GM12878 (cell line): ENCODE measurements around the gene KRTAP10-1.

Experiments
- BHLHE40 ChIP-seq, 2 experiments: fragments of 450-650 bp in 1 of 2; IDR thresholded peaks; 2 replicates each; pipeline ENCODE4 v1.6.1; 2011 to 2017; ENCODE audit warnings: low read depth in 2 of 2, borderline replicate concordance in 1 of 2, improper control_type of control experiment in 1 of 2, low read length in 1 of 2, mild to moderate bottlenecking in 1 of 2
- CBFB ChIP-seq: IDR thresholded peaks from 2 replicates; pipeline ENCODE4 v1.6.1; 2016; ENCODE audit warnings: antibody characterized with exemption, low read depth
- CHD2 ChIP-seq: IDR thresholded peaks from 2 replicates; pipeline ENCODE4 v1.6.1; 2011; ENCODE audit warnings: low read depth, low read length, improper control_type of control experiment, borderline replicate concordance
- JUND ChIP-seq: IDR thresholded peaks from 2 replicates; pipeline ENCODE4 v1.6.1; 2012; ENCODE audit warnings: low read depth, mild to moderate bottlenecking, low read length, improper control_type of control experiment, moderate library complexity
- KDM1A ChIP-seq: fragments of 200-600 bp; sonication (generic); IDR thresholded peaks from 2 replicates; pipeline ENCODE4 v1.6.1; 2016; ENCODE audit warnings: borderline replicate concordance
- NRF1 ChIP-seq: conservative IDR thresholded peaks from 2 replicates; pipeline ENCODE4 v1.6.1; 2011; ENCODE audit warnings: mild to moderate bottlenecking, low read depth, low read length, improper control_type of control experiment
- PBX3 ChIP-seq: IDR thresholded peaks from 2 replicates; pipeline ENCODE4 v1.6.1; 2011; ENCODE audit warnings: mild to moderate bottlenecking, low read depth, low read length, moderate library complexity; ENCODE audit not compliant: insufficient replicate concordance
- PKNOX1 ChIP-seq: fragments of 450-650 bp; IDR thresholded peaks from 2 replicates; pipeline ENCODE4 v1.6.1; 2016; ENCODE audit warnings: mild to moderate bottlenecking
- POLR2AphosphoS5 ChIP-seq: IDR thresholded peaks from 2 replicates; pipeline ENCODE4 v1.6.1; 2011; ENCODE audit warnings: mild to moderate bottlenecking, low read length, inconsistent platforms
- TF ChIP-seq, protein P1 (sequence below): fragments of 450-650 bp; IDR thresholded peaks from 2 replicates; pipeline ENCODE4 v1.6.1; 2018; ENCODE audit warnings: mild to moderate bottlenecking, low read depth, moderate library complexity; ENCODE audit not compliant: partially characterized antibody

DNA sequence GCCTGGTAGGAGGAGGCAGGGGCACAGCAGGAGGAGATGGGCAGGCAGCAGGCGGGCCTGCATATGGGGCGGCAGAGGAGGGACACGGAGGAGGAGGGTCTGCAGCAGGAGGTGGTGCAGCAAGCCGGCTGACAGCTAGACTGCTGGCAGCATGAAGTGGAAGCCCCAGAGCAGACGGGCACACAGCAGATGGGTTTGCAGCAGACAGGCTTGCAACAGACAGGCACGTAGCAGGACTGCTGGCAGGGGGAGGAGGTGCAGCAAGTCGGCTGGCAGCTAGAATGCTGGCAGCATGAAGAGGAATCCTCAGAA, 39.8 kb upstream of the KRTAP10-1 start:
- no peak for TF ChIP-seq NRF1
- no peak for TF ChIP-seq KDM1A
- no peak for TF ChIP-seq PBX3
- no peak for TF ChIP-seq CBFB
- no peak for TF ChIP-seq JUND
- no peak for TF ChIP-seq CHD2
- TF ChIP-seq PKNOX1: no peak
- no peak for TF ChIP-seq BHLHE40 (IDR thresholded peaks at IDR 0.05; ENCODE audit: borderline replicate concordance in 1 of 2, low read depth in 2 of 2, low read length in 1 of 2)
- no peak for TF ChIP-seq POLR2AphosphoS5
- TF ChIP-seq, protein P1, sequence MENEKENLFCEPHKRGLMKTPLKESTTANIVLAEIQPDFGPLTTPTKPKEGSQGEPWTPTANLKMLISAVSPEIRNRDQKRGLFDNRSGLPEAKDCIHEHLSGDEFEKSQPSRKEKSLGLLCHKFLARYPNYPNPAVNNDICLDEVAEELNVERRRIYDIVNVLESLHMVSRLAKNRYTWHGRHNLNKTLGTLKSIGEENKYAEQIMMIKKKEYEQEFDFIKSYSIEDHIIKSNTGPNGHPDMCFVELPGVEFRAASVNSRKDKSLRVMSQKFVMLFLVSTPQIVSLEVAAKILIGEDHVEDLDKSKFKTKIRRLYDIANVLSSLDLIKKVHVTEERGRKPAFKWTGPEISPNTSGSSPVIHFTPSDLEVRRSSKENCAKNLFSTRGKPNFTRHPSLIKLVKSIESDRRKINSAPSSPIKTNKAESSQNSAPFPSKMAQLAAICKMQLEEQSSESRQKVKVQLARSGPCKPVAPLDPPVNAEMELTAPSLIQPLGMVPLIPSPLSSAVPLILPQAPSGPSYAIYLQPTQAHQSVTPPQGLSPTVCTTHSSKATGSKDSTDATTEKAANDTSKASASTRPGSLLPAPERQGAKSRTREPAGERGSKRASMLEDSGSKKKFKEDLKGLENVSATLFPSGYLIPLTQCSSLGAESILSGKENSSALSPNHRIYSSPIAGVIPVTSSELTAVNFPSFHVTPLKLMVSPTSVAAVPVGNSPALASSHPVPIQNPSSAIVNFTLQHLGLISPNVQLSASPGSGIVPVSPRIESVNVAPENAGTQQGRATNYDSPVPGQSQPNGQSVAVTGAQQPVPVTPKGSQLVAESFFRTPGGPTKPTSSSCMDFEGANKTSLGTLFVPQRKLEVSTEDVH: no peak
